Measurements from ENCODE around the gene ZBTB7C.

The ZBTB7C gene

DNA sequence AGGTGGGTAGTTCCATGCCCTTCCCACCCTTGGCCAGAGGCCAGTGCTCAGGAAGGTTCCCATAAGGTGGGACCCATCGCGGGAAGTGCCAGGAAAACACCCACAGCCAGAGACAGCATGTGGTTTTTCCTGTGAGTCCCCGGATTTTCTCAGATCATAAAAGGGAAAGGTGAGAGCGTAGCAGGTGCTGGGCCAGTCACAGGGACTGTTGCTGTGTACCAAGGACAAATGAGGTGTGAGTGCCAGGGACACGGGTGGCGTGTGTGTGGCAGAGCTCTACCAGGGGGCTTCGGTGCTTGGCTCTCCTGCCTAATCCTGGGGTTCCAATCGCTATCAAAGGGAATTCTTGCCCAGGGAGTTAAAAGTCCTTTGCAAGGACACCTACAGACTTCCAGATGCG, 319.2 kb downstream of the ZBTB7C start:
- no peaks in the 10 kb centered on the region for H3K4me1 ChIP-seq (ENCODE audit: insufficient read depth, low read length, poor library complexity, severe bottlenecking)
- no peaks in the 10 kb centered on the region for H3K36me3 ChIP-seq (ENCODE audit: insufficient read depth, low read length)
- no peak overlapping the region for H2AFZ ChIP-seq (ENCODE audit: low read length)

DNA sequence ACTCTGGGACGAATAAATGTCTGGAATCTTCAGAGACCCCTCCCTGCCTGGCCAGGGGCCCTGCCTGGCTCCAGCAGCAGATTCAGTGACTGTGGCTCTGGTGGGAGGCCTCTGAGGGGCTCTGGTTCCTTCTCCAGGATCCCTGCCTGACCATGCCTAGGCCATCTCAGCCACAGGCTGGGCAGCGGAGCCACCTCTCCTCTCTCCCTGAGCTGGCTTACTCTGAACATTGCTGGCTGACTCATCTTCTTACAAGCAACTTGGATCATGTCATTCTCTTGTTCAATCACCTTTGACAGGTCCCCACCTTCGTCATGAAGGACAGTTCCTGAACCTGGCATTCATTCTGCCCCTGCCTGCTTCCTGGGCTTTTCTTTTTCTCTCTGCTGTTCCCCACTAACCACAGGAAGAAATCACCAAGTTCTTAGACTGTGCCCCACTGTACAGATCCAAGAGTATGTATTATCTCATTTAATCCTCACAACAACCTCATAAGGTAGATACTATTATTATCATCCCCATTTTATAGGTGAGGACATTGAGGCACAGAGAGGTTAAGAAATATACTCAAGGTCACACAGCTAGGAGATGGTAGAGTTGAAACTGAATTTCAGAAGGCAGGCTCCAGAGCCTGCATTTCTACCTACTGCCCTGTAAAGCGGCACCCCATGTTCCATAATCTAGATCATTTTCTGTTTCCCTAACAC, 323.2 kb downstream of the ZBTB7C start:
- TF ChIP-seq, protein P1, sequence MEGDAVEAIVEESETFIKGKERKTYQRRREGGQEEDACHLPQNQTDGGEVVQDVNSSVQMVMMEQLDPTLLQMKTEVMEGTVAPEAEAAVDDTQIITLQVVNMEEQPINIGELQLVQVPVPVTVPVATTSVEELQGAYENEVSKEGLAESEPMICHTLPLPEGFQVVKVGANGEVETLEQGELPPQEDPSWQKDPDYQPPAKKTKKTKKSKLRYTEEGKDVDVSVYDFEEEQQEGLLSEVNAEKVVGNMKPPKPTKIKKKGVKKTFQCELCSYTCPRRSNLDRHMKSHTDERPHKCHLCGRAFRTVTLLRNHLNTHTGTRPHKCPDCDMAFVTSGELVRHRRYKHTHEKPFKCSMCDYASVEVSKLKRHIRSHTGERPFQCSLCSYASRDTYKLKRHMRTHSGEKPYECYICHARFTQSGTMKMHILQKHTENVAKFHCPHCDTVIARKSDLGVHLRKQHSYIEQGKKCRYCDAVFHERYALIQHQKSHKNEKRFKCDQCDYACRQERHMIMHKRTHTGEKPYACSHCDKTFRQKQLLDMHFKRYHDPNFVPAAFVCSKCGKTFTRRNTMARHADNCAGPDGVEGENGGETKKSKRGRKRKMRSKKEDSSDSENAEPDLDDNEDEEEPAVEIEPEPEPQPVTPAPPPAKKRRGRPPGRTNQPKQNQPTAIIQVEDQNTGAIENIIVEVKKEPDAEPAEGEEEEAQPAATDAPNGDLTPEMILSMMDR (conservative IDR thresholded peaks at IDR 0.05; ENCODE audit: low read length), result no peak
- TF ChIP-seq EZH2phosphoT487 (IDR thresholded peaks at IDR 0.05; ENCODE audit: borderline replicate concordance), result no peak
- Histone ChIP-seq H4K20me1 (ENCODE audit: insufficient read depth, low read length, poor library complexity, severe bottlenecking) (no peaks in the 10 kb centered on the region), H3K4me1 (ENCODE audit: insufficient read depth, low read length, poor library complexity, severe bottlenecking) (peaks cover 2% of the 10 kb centered on the region), H3K36me3 (ENCODE audit: insufficient read depth, low read length) (no peaks in the 10 kb centered on the region), H3K4me3 (ENCODE audit: low read length, poor library complexity, severe bottlenecking) (no peak overlapping the region), H3F3A (ENCODE audit: low read depth) (no peaks in the 10 kb centered on the region), H3K4me2 (ENCODE audit: low read depth, low read length, poor library complexity, severe bottlenecking) (no peak overlapping the region), H3K9me3 (ENCODE audit: insufficient read depth, low read depth, low read length) (no peaks in the 10 kb centered on the region), H2AFZ (ENCODE audit: low read length) (no peak overlapping the region), H3K9me2 (replicated peaks; ENCODE audit: low read depth, low read length) (no peaks in the 10 kb centered on the region), H3K9ac (ENCODE audit: low read depth, low read length, poor library complexity, severe bottlenecking) (no peak overlapping the region), H3K79me2 (ENCODE audit: insufficient read depth, low read length) (no peaks in the 10 kb centered on the region), H3K27me3 (ENCODE audit: insufficient read depth, low read length, poor library complexity, severe bottlenecking) (no peaks in the 10 kb centered on the region)

More for the DNA sequence above, 319.2 kb downstream of the ZBTB7C start:
- H3K9me3 ChIP-seq (ENCODE audit: insufficient read depth, low read depth, low read length), result no peaks in the 10 kb centered on the region
- TF ChIP-seq, protein P1 (conservative IDR thresholded peaks at IDR 0.05; ENCODE audit: low read length), result no peak
- no peak for TF ChIP-seq EZH2phosphoT487 (IDR thresholded peaks at IDR 0.05; ENCODE audit: borderline replicate concordance)
- no peak overlapping the region for H3K4me3 ChIP-seq (ENCODE audit: low read length, poor library complexity, severe bottlenecking)
- no peak overlapping the region for H3K9ac ChIP-seq (ENCODE audit: low read depth, low read length, poor library complexity, severe bottlenecking)
- no peaks in the 10 kb centered on the region for H3K27me3 ChIP-seq (ENCODE audit: insufficient read depth, low read length, poor library complexity, severe bottlenecking)
- no peaks in the 10 kb centered on the region for H3F3A ChIP-seq (ENCODE audit: low read depth)
- no peak overlapping the region for H3K4me2 ChIP-seq (ENCODE audit: low read depth, low read length, poor library complexity, severe bottlenecking)
- no peaks in the 10 kb centered on the region for H4K20me1 ChIP-seq (ENCODE audit: insufficient read depth, low read length, poor library complexity, severe bottlenecking)
- no peaks in the 10 kb centered on the region for H3K9me2 ChIP-seq (replicated peaks; ENCODE audit: low read depth, low read length)
- no peaks in the 10 kb centered on the region for H3K79me2 ChIP-seq (ENCODE audit: insufficient read depth, low read length)

DNA sequence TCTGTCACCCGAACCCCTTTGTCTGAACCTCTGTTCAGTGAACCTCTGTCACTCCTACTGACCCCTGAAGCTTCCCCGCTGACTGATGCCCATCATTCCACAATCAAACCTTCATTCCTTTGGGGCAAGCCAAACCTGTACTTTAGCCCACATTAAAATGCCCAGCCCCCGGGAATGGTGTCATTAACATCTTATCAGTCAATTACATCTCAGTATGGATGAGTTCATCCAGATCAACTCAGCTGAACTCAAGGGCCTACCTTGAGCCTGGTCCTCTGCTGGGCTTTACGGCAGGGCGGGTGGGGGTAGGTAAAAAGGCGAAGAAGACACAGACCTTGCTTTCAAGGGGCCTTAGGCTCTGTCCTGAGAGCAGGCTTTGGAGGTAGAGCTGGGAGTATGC, 324.3 kb downstream of the ZBTB7C start:
- Histone ChIP-seq H2AFZ (ENCODE audit: low read length) (no peak overlapping the region), H3K36me3 (ENCODE audit: insufficient read depth, low read length) (no peaks in the 10 kb centered on the region), H3K79me2 (ENCODE audit: insufficient read depth, low read length) (no peaks in the 10 kb centered on the region), H3K9me2 (replicated peaks; ENCODE audit: low read depth, low read length) (no peaks in the 10 kb centered on the region), H3F3A (ENCODE audit: low read depth) (no peaks in the 10 kb centered on the region), H3K9me3 (ENCODE audit: insufficient read depth, low read depth, low read length) (no peaks in the 10 kb centered on the region), H3K27me3 (ENCODE audit: insufficient read depth, low read length, poor library complexity, severe bottlenecking) (no peaks in the 10 kb centered on the region), H4K20me1 (ENCODE audit: insufficient read depth, low read length, poor library complexity, severe bottlenecking) (no peaks in the 10 kb centered on the region), H3K4me1 (ENCODE audit: insufficient read depth, low read length, poor library complexity, severe bottlenecking) (peaks cover 13% of the 10 kb centered on the region), H3K4me2 (ENCODE audit: low read depth, low read length, poor library complexity, severe bottlenecking) (no peak overlapping the region), H3K4me3 (ENCODE audit: low read length, poor library complexity, severe bottlenecking) (no peak overlapping the region), H3K9ac (ENCODE audit: low read depth, low read length, poor library complexity, severe bottlenecking) (no peak overlapping the region)
- no peak for TF ChIP-seq EZH2phosphoT487 (IDR thresholded peaks at IDR 0.05; ENCODE audit: borderline replicate concordance)
- TF ChIP-seq, protein P1 (conservative IDR thresholded peaks at IDR 0.05; ENCODE audit: low read length), result no peak

Measured in Loucy (cell line).